ENCODE results near the gene CALHM6.

Gene CALHM6

DNA sequence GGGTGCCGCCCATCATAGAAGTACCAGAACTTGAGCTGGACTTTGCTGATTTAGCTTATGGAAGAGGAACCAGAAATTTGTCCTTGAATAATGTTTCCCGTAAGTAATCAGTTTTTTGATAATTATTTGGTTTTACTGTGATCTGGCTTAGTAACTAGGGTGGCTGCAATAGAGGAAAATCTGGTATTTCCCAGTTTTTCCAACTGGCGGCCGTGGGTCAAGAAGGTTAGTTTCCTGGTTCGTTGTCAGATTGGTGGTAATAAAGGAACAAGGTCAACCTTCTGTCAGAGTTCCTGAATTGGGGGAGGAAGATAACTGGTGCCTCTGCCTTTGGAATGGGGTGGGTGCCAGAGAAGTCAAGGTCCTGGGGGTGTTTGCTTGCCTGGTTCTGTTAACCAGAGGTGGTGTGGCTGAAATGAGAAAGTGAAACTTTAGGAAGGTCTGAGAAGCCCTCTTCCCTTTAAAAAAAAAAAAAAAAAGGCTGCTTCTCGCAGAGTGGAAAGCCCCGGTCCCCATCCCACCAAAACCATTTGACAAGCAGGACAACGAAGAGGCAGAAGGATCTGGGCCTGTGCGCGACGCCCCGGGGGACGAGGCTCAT lies at the start of gene CALHM6:
TSS of gene CALHM6 (plus strand) at position 45 of the 601 bp plus-strand sequence. CDS start at position 600, 555 bp downstream.
- DNase-seq (ENCODE audit: low spot score) (no peak), FAIRE-seq (no peak)

DNA sequence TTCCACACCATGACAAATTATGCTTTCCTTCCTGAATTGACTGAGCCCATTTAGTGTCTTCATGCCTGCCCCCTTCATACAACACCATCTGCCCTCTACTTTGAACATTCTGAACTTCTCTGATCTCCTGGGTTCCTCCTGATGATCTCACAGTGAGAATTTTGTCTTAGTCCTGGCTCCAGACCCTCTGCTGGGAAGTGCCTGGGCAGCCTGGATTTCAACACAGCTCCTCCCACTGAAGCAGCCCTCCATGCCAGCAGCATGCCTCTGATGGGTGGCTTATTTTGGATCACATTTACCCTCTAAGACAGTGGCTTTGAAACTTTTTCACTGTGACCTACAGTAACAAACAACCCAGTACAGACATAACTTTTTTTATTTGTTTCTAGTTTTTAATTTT lies 48.9 kb upstream of the CALHM6 start:
- DNase-seq (ENCODE audit: low spot score) (no peak), FAIRE-seq (no peak)

DNA sequence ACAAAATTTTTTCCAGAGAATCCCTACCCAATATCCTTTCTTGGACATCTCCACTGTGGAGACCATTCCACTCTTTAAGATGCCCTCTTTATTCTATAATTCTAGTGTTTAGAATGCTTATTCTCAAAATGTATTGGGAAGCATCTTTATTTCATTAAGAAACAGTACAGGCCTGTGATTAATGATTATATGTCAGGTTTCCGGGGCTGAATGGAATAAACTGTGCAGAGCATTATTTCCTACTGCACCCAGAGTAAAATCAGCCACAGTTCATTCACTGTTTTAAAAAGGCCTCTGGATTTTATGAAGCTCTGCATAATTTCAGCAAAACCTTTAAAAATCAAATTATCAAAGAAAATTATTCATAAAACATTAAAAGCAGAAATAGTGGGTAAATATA lies 47.8 kb upstream of the CALHM6 start:
- FAIRE-seq = no peak
- no peak for DNase-seq (ENCODE audit: low spot score)

DNA sequence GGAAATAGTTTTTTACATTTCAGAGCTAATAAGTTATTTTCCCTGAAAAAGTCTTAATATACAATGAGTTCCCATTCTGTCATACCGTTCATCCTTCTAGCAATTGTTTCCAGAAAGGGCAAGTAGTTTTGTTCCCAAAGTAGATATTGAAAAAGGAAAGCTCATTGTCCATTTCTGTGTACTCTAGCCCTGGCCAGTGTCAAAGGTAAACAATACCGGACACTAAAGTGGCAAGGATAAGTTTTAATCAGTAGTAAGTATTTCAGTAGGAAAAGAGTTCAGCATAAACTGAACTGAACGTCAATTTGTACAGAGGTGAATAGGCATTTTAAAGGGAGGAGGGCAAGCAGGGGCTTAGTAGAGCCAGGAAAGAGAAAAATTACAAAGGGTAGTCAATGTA lies 43.5 kb upstream of the CALHM6 start:
- DNase-seq (ENCODE audit: low spot score) (no peak), FAIRE-seq (no peak)

DNA sequence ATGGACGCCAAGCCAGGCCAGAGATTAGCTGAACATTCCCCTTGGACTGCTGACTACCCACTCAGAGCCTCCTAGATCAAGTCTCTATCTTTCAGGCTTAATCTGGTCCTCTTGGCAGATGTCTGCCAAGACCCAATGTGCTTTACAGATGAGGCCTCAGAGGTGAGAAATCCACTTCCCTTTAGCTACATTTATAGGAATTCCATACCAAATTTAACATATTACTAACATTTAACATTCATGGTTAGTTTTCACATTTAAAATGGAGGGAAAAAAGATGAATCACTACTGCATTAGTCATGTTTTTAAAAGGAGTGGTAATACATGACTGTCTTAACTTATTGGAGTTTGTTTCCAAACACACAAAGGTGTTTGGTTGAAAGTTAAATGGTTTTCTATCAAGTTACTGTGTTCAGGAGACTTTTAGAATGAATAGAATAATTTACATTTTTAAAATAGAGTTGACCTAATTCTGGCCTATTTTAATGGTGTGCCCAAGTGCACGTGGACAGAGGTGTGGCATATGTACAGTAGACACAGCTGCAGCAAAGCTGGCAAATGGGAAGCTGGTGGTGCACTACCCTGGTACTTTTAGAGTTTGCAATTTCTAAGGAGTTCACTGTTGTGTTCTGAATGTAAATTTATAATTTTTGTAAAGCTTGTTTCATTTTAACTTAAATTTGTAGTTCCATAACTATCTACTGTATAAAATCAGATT lies 41.9 kb upstream of the CALHM6 start:
- DNase-seq (ENCODE audit: low spot score) = no peak
- no peak for FAIRE-seq

DNA sequence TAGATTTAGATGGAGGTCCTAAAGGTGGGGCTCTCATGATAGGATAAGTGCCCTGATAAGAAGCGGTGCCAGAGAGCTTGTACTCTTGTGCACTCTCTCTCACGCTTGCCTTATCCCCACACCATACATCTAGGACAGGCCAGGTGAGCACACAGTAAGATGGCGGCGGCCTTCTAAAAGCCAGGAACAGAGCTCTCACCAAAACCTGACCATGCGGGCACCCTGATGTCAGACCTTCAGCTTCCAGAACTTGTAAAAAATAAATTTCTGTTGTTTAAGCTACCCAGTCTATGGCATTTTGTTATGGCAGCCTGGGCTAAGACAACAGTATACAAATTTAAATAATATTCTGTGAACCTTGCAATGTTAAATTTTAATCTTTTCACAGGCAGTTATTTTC lies 40.8 kb upstream of the CALHM6 start:
- no peak for DNase-seq (ENCODE audit: low spot score)
- no peak for FAIRE-seq

DNA sequence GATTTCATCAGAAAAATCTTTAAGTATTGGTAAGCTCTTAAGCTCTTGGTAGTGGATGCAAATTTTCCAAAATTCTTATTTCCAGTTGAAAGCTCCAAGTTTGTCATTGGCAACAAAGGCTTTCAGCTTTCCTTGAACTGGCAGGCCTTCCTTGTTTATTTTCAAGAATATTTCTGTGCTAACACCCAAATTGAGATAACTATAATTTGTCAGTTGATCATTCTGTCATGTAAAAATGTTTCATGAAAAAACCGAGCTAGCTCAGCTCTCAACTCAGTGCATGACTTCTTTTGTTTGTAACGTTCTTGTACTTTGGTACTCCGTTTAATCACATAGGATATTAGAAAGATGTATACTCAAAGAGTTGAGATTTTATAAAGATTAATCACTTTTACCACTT lies 38.9 kb upstream of the CALHM6 start:
- FAIRE-seq = no peak

DNA sequence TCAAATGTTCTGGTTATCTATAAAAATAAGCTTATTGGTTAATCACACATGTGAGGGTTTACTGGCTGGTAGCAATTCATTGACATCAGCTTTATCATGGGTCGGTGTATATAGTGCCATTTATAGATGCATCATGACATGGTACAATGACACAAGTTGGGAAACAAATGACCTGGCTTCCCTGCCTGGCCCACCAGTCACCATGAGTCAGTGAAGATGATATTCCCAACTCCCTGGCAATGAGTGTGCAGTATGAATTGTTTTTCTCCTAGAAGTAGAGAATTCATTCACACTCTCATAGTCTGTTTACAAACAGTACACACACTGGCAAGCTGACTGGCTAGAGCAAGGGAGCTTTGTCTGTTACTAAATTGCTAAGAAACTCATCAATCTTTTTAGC lies 37.2 kb upstream of the CALHM6 start:
- FAIRE-seq (no peak), DNase-seq (ENCODE audit: low spot score) (no peak)

More for the DNA sequence above, 38.9 kb upstream of the CALHM6 start:
- no peak for DNase-seq (ENCODE audit: low spot score)

DNA sequence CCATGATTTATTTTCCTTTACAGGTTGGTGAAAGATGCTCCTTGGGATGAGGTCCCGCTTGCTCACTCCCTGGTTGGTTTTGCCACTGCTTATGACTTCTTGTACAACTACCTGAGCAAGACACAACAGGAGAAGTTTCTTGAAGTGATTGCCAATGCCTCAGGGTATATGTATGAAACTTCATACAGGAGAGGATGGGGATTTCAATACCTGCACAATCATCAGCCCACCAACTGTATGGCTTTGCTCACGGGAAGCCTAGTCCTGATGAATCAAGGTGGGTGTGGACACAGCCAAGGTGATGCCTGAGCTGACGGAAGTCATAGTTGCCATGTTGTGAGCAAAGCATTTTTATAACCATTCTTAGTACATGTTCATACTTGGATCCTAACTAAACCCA lies 34.6 kb upstream of the CALHM6 start:
- no peak for DNase-seq (ENCODE audit: low spot score)
- no peak for FAIRE-seq

DNA sequence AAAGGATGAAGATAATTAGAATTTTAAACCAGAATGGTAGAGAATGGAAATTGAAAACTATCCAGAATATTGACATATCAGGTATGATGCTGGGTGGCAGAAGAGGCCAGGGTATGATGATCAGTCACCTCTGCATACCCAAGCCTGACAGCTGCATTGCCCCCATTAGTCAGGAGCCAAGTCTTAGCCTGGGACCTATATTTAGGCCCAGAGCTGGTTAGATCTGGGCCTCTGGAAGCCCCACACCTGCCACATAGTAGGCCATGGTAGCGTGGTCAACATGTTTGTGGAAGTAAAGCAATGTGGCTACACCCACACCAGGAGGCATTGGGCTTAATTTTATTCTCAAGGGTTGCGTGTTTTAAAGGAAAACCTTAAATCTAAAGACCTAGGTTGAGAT lies 32.1 kb upstream of the CALHM6 start:
- FAIRE-seq = no peak

DNA sequence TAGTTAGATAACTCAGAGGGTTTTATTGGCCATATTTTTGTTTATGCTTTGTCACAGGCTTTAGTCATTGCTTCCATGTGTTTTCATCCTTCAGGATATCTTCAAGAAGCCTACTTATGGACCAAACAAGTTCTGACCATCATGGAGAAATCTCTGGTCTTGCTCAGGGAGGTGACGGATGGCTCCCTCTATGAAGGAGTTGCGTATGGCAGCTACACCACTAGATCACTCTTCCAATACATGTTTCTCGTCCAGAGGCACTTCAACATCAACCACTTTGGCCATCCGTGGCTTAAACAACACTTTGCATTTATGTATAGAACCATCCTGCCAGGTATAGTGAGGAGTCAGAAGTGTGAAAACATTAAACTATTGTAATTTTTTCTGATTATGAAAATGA lies 30.3 kb upstream of the CALHM6 start:
- FAIRE-seq = no peak

More for the DNA sequence above, 32.1 kb upstream of the CALHM6 start:
- DNase-seq (ENCODE audit: low spot score) = no peak

DNA sequence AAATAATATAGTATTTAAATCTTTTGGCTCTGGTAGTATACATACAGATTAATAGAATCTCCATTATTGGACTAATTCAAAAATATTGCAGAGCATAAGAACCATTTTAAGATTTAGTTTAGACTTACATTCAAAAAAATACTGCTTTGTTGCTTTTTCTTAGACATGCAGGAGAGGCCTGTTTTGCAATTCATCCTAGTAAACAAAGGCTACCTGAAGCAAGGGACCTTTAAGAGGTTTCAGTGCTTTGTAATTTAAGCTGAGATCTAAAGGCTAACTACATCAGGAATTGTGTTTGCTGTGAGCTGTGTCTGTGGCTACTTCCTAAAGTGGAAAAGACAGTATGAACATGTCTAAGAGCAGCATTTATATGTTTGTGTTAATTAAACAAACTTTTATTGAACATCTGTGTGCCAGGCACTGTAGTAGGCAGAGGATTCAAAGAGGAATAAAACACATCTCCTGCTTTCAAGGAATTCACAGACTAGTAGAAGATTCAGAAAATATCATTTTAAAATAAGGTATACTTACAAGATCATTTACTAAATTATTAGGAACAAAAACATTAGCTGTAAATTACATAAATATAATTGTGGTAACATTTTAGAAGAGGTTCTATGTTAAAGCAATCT lies 29.1 kb upstream of the CALHM6 start:
- no peak for FAIRE-seq
- no peak for DNase-seq (ENCODE audit: low spot score)

More for the DNA sequence above, 30.3 kb upstream of the CALHM6 start:
- no peak for DNase-seq (ENCODE audit: low spot score)

DNA sequence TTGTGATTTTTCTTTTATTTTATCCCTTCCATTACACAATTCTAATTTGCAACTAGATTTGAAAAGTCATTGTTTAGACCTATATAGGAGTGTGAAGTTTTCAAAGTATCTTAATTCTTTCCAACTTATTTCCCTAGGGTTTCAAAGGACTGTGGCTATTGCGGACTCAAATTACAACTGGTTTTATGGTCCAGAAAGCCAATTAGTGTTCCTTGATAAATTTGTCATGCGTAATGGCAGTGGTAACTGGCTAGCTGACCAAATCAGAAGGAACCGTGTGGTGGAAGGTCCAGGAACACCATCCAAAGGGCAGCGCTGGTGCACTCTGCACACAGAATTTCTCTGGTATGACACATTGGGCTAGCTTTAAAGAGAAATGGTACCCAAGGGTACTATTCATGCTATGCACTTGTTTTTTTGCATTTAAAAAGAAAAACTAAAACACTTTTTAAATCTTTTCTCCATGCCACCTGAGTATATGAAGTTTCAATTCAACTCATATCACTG lies 27.9 kb upstream of the CALHM6 start:
- no peak for DNase-seq (ENCODE audit: low spot score)
- FAIRE-seq = no peak

DNA sequence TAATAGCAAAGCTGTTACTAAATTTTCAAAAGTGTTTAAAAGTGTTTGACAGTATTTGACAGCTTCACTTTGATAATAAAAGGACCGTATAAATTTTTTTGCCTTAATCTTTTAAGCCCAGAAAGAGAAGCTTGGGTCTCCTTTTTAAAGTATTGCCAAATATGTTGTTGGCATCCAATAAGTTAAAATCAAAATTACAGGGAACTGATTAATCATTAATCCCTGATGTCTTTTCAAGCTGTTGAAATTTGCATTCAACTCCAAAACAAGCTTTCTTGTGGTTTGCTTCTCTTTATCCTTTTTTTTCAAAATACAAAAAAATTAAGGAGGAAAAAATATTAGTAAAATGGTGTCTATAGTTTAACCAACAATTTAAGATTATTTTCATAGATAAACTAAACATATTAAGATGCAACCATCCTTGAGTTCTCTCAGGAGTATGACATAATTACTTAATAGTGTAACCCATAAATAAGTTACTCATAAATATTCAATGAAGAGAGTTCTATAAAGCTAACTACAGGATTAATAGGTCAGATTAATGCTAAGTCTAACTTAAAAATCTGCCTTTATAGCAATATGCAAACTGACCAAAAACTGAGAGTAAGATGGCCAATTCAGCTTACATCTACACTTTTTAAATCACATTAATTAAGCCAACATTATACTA lies 27.0 kb upstream of the CALHM6 start:
- no peak for DNase-seq (ENCODE audit: low spot score)
- no peak for FAIRE-seq

DNA sequence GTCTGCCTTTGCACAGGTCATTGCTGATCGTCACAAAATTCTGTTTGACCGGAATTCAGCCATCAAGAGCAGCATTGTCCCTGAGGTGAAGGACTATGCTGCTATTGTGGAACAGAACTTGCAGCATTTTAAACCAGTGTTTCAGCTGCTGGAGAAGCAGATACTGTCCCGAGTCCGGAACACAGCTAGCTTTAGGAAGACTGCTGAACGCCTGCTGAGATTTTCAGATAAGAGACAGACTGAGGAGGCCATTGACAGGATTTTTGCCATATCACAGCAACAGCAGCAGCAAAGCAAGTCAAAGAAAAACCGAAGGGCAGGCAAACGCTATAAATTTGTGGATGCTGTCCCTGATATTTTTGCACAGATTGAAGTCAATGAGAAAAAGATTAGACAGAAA lies 24.6 kb upstream of the CALHM6 start:
- FAIRE-seq = no peak
- no peak for DNase-seq (ENCODE audit: low spot score)

DNA sequence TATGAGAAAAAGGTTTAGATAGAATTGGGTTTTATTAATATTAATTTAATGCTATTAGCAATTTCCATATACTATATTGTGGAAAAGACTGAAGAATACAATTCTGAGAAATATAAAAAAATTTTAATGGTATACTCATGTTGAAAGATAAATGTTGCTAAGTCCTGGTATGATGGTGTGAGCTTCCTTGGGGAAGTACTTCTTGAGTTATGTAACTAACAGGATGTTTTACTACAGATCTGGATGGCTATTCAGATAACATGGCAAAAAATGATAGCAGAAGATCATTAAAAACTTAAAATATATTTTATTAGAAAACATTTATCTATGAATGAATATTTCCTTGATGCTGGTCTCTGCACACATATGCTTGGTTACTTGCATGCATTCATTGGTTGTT lies 23.5 kb upstream of the CALHM6 start:
- DNase-seq (ENCODE audit: low spot score) (no peak), FAIRE-seq (no peak)

DNA sequence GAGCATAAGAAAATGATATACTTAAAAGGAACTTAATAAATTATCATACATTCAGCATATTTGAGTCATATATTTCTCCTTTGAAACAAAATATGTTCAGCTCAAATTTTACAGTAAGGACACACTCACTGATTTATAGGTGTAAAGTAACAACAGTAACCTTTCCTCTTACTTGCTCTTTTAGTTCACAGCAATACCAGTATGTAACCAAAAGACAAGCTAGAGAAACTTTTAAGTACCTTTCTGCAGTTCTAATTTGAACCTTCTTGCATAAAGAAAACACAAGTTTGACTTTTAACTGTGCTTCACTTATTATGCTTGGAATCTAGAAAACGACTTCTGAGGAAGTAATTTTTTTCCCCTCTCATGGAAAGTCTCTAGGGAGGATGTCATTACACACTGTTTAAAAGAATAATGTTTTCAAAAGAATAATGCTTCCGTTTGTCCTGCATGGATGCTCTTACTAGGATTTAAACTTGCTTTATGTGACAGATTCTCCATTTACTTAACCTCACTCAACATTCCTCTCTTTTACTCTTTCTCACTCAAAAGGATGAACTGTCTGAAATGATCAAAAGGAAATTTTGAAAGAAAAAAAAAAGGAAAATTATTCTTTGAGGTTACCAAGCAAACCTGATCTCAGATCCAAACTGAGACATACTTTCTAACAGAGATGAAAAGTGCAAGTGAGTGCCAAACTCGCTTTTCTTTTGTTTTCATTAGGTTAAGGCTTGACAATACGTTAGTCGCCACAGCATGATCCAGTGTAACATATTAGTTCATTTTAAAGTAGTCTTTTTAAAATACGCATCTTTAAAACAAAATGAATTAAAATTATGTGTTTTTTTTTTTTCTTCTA lies 22.4 kb upstream of the CALHM6 start:
- DNase-seq (ENCODE audit: low spot score) (no peak), FAIRE-seq (no peak)

DNA sequence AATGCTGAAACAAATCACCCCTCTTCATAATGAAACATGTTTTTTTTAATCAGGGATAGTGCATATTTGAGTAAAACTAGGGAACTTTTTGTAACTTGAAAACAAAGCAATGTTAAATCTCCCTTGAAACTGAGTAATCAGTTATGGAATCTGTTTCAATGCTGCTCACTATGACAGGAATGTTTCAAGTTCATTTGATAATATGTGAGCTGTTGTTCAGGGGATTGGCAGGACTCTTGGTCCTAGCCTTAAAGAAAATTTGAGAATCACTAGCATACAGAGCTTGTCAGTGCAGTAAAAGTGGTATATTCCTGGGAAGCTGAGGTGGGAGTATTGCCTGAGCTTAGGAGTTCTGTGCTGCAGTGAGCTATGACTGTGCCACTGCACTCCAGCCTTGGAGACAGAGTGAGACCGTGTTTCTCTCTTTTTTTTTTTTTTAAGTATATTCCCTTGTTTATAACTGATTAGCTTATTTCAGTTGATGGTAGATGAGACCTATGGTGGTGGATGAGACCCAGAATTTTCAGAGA lies 21.6 kb upstream of the CALHM6 start:
- no peak for FAIRE-seq
- no peak for DNase-seq (ENCODE audit: low spot score)

DNA sequence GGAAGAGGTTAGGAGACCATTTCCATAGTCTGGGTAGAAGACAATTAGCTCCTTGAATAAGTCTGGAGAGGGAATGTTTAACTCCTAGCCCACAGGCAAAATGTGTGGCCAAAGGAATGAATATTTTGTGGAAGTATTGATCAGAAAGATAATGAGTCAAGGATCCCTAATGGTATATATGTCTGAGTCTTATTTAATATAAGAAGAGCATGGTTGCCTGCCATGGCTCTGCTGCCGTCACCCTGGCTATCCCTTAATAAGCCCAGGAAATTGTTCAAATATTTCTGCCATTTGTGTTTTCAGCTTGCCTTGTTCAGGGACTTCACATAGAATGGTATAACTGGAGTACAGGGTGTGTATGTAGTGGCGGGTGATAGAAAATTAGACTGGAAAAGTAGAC lies 18.1 kb upstream of the CALHM6 start:
- FAIRE-seq (no peak), DNase-seq (ENCODE audit: low spot score) (no peak)

DNA sequence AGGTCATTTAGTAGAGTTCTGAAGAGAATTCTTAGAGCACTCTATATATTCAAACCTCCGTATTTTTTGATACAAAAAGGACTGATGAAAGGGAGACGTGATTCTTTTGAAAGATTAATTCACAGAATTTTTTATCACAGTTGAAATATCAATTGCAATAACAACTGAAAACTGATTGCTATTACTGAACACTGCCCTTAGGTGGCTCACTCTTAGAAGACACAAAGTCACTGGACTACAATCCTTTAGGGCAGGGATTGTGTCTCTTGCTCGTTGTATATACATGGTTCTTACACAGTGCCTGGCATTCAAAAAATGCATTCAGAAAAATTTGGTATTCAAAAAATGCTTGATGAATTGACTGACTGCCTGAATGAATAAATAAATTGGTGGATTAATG lies 17.1 kb upstream of the CALHM6 start:
- FAIRE-seq = no peak

DNA sequence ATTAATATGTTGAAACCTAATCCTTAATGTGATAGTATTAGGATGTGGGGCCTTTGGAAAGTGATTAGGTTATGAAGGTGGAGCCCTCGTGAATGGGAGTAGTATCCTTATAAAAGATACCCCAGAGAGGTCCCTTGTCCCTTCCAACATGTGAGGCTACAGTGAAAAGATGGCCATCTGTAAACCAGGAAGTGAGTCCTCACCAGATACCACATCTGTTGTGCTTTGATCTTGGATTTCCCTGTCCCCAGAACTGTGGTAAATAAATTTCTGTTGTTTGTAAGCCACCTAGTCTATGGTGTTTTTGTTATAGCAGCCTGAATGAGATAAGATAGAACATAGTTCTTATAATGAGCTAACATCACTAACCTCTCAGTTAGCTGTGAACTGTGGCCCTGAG lies 16.6 kb upstream of the CALHM6 start:
- no peak for FAIRE-seq
- no peak for DNase-seq (ENCODE audit: low spot score)

More for the DNA sequence above, 17.1 kb upstream of the CALHM6 start:
- peak; percentile 21 for DNase-seq (ENCODE audit: low spot score)

All from urothelium cell line (cell line).